Left ventricle myocardium inferior (tissue), 1 donor: ENCODE measurements around the gene RSAD2. TPM values are rescaled to one million over a fixed set of nuclear protein-coding genes. Genes with fewer than 3 reads are reported as not detected.

Experiments
- DNase-seq: peaks from one replicate; pipeline ENCODE4 v3.0.0-alpha.2; 2020
- H3K27ac ChIP-seq: fragments of 200-600 bp; replicated peaks from 2 replicates; pipeline ENCODE4 v1.8.0; 2021
- H3K27me3 ChIP-seq: fragments of 200-600 bp; 2 replicates; pipeline ENCODE4 v1.8.0; 2021; ENCODE audit warnings: low read depth
- H3K36me3 ChIP-seq: fragments of 200-600 bp; 2 replicates; pipeline ENCODE4 v1.8.0; 2021
- H3K4me1 ChIP-seq: fragments of 200-600 bp; 2 replicates; pipeline ENCODE4 v1.8.0; 2021
- H3K4me3 ChIP-seq: fragments of 200-600 bp; 2 replicates; pipeline ENCODE4 v1.8.0; 2021; ENCODE audit warnings: mild to moderate bottlenecking, moderate library complexity
- H3K9me3 ChIP-seq: fragments of 200-600 bp; replicated peaks from 2 replicates; pipeline ENCODE4 v1.8.0; 2021
- intact Hi-C: fragments of 100-400 bp; cut with micrococcal nuclease; formaldehyde crosslinking; loops from one replicate; pipeline ENCODE4 v1.11.0; 2022
- total RNA-seq: library from RNA; stranded (reverse); fragmentation: NEBNext Ultra II Directional; extraction: Animal tissue kit (Norgen Biotek cat#: 25700); gene quantifications from one replicate; pipeline ENCODE4 v1.2.1, GENCODE V29; 2021
- TF ChIP-seq, protein P1 (sequence below): fragments of 200-600 bp; IDR thresholded peaks from 2 replicates; pipeline ENCODE4 v1.8.0; 2021; ENCODE audit warnings: antibody characterized with exemption, mild to moderate bottlenecking, borderline replicate concordance
- donor health status: DM: no; HTN: yes; CAD: no; lungs with severe emphysema.

RSAD2 gene
- total RNA-seq, 1 donor from 2014 or later = 2.4 TPM

DNA sequence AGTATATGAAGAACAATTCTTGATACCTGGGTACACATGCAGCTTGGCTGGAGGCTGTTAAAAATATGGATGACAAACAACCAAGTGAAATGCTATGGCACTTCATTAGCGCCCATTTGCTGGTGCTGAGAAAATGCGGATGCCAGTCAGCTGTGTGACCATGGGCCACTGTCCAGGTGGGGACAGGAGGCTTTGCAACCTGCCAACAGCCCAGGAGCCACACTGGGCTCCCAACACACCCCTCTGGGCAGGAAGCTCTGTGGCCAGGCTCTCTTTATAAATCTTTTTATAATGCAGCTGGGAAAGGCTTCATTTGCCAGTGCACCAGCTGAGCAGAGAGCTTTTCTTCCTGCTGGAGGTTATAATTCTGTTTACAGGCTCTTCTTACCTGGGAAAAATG lies 59.6 kb downstream of the RSAD2 start:
- intact Hi-C loops = no loop called here
- no peak overlapping the region for H3K27ac ChIP-seq
- H3K27me3 ChIP-seq = no peaks in the 10 kb centered on the region
- H3K4me3 ChIP-seq = no peak overlapping the region
- DNase-seq = no peak
- no peaks in the 10 kb centered on the region for H3K9me3 ChIP-seq
- TF ChIP-seq, protein P1, sequence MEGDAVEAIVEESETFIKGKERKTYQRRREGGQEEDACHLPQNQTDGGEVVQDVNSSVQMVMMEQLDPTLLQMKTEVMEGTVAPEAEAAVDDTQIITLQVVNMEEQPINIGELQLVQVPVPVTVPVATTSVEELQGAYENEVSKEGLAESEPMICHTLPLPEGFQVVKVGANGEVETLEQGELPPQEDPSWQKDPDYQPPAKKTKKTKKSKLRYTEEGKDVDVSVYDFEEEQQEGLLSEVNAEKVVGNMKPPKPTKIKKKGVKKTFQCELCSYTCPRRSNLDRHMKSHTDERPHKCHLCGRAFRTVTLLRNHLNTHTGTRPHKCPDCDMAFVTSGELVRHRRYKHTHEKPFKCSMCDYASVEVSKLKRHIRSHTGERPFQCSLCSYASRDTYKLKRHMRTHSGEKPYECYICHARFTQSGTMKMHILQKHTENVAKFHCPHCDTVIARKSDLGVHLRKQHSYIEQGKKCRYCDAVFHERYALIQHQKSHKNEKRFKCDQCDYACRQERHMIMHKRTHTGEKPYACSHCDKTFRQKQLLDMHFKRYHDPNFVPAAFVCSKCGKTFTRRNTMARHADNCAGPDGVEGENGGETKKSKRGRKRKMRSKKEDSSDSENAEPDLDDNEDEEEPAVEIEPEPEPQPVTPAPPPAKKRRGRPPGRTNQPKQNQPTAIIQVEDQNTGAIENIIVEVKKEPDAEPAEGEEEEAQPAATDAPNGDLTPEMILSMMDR = no peak
- H3K36me3 ChIP-seq = peaks cover 12% of the 10 kb centered on the region
- peaks cover 49% of the 10 kb centered on the region for H3K4me1 ChIP-seq

DNA sequence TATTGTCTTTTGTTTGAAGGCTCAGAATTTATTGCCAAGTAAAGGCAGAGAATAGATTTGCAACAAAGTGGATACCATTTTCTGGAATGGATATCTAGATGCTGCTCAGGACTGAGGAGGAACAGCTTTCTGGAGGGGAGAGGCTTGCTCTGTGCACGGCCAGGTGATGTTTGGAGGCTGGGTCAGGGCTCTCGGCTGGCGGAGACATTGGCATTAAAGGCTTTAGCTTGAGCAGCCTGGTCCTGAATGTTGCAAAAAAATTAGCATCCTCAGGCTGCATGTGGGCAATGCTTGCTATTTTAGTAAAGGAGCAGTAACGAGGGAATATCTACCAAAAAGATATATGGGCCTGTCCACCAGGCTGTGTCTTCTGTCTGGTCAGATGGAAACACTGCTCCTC lies 60.0 kb downstream of the RSAD2 start:
- H3K9me3 ChIP-seq = no peaks in the 10 kb centered on the region
- intact Hi-C loops = no loop called here
- TF ChIP-seq, protein P1 = no peak
- no peaks in the 10 kb centered on the region for H3K27me3 ChIP-seq
- no peak overlapping the region for H3K27ac ChIP-seq
- H3K4me3 ChIP-seq = no peak overlapping the region
- peaks cover 16% of the 10 kb centered on the region for H3K36me3 ChIP-seq
- peaks cover 45% of the 10 kb centered on the region for H3K4me1 ChIP-seq
- DNase-seq = no peak

DNA sequence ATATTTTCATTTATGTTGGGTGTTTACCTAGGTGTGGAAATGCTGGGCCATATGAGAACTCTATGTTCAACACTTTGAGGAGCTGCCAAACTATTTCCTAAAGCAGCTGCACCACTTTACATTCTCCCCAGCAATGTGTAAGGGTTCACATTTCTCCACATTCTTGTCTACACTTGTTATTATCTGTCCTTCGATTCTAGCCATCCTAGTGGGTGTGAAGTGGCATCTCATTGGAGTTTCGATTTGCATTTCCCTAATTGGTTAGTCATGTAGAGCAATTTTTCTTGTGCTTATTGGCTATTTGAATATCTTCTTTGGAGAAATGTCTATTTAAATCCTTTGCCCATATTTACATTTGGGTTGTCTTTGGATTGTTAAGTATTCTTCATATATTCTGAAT lies 61.5 kb downstream of the RSAD2 start:
- Histone ChIP-seq H3K4me3 (no peak overlapping the region), H3K9me3 (no peaks in the 10 kb centered on the region), H3K36me3 (peaks cover 24% of the 10 kb centered on the region), H3K4me1 (peaks cover 38% of the 10 kb centered on the region), H3K27ac (no peak overlapping the region), H3K27me3 (no peaks in the 10 kb centered on the region)
- intact Hi-C loops = no loop called here
- no peak for DNase-seq
- TF ChIP-seq, protein P1 = no peak

DNA sequence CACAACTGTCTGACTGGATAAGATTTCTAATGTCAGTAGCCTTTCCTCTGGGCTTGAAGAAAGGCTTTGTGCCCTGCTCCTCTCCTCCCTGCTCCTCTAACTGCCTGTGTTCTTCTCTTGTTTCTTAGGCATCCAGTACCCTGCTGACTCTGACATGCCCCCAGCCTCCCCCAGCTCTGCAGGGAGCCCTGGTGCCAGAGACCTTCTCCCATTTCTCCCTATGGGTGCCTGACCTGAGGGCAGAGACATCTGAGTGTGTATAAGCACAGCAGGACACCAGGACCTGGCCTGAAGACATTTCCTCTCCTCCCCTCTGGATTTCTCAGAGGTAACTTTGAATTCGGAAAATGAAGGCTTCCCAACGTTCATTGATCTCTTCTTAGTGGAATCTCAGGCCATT lies 63.2 kb downstream of the RSAD2 start:
- DNase-seq = no peak
- H3K4me1 ChIP-seq = peaks cover 43% of the 10 kb centered on the region
- no peaks in the 10 kb centered on the region for H3K27me3 ChIP-seq
- H3K9me3 ChIP-seq = no peaks in the 10 kb centered on the region
- TF ChIP-seq, protein P1 = no peak
- intact Hi-C loops = no loop called here
- peaks cover 24% of the 10 kb centered on the region for H3K36me3 ChIP-seq
- no peak overlapping the region for H3K4me3 ChIP-seq
- H3K27ac ChIP-seq = no peak overlapping the region

DNA sequence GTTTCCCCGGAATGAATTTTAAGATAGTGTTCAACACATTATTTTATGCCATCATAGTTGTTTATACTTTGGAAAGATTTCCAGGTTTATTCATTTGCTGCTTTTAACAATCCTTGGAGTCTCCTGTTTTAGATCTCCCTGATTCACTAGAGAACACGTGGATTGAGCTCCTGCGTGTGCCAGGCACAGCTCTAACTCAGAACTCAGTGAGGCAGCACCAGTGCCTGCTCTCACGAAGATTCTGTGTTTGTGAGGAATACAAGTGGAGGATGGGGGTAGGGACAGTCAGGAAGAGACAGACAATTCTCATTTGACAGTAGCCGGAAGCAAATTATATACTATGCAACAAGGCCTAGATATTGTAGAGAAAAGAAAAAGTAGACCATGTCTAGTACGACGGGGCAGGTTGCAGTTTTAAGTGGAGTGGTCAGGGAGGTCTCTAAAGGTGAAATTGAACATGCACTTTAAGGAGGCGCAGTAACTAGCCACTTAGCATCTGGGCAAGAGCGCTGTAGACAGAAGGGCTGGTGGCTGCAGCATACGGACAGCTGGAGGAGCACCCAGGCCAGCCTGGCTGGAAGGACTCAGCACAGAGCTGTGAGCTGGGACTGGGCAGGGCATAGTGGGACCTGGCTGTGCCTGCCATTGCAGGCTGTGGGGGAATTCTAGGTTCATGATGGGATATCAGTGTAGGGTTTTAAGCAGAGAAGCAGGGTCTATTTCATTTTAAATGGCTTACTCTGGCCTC lies 63.9 kb downstream of the RSAD2 start:
- Histone ChIP-seq H3K4me3 (no peak overlapping the region), H3K4me1 (peaks cover 39% of the 10 kb centered on the region), H3K27ac (no peak overlapping the region), H3K27me3 (no peaks in the 10 kb centered on the region), H3K9me3 (no peaks in the 10 kb centered on the region), H3K36me3 (peaks cover 24% of the 10 kb centered on the region)
- TF ChIP-seq, protein P1 = no peak
- intact Hi-C loops = no loop called here
- no peak for DNase-seq
